ENCODE data around the gene PSIP1. TPM values are rescaled to one million over a fixed set of nuclear protein-coding genes. Genes with fewer than 3 reads are reported as not detected.

PSIP1 gene
- total and polyA plus RNA-seq, 2 of the 4 experiments (the other 2 are of a cell fraction) = 21.8 to 27.2 TPM

- no peak for TF ChIP-seq CTCF (conservative IDR thresholded peaks at IDR 0.05; ENCODE audit: low read depth, low read length)
Measured at GRCh38 chr9:15552636-15553527, 42.1 kb upstream of the PSIP1 start, which contains the start of gene CCDC171 (continued).

- H2BK120ac ChIP-seq (ENCODE audit: low read depth, low read length) = no peak overlapping the region
- no CpG with 5 or more reads among the region's 2 CpGs for WGBS, 2 experiments (ENCODE audit: extremely low coverage in 2 of 2, insufficient read length in 1 of 2)
- ChIA-PET CTCF (no interaction called here), POLR2A (ENCODE audit: unreplicated experiment) (no interaction called here)
- BruUV-seq (replicated peaks) = no TSS peak
- DNase-seq = no peak
- no peak overlapping the region for H2BK5ac ChIP-seq (ENCODE audit: low read depth, low read length, poor library complexity, severe bottlenecking)
- H3K27me3 ChIP-seq (ENCODE audit: control insufficient read depth, insufficient read depth, low read length) = no peaks in the 10 kb centered on the region
- no peak overlapping the region for H4K8ac ChIP-seq (ENCODE audit: low read depth in 2 of 2, low read length in 2 of 2)
- no peak overlapping the region for H2AK9ac ChIP-seq (replicated peaks; ENCODE audit: low read depth, low read length, poor library complexity)
- intact Hi-C loops (cut with micrococcal nuclease) = no loop called here
- in situ Hi-C loops (cut with MboI; ENCODE audit: low sequenced_read_pairs) = no loop called here
- no peak overlapping the region for H2BK15ac ChIP-seq (ENCODE audit: low read depth, low read length)
- dilution Hi-C loops (cut with HindIII; ENCODE audit: low sequenced_read_pairs, unreplicated experiment) = no loop called here
- H3K23ac ChIP-seq (ENCODE audit: low read depth, low read length) = no peak overlapping the region
- no peak overlapping the region for H3K14ac ChIP-seq (replicated peaks; ENCODE audit: low read depth, low read length)
- no peaks in the 10 kb centered on the region for H3K9me3 ChIP-seq (ENCODE audit: control insufficient read depth, insufficient read depth, low read length)
- no peak overlapping the region for H2AK5ac ChIP-seq (ENCODE audit: low read depth, low read length)
- H3K4me1 ChIP-seq (ENCODE audit: control insufficient read depth, insufficient read depth, low read length) = no peaks in the 10 kb centered on the region
- H2AFZ ChIP-seq (replicated peaks; ENCODE audit: low read length, poor library complexity) = no peak overlapping the region
- ATAC-seq (ENCODE audit: low read depth) = no peak
- no peak overlapping the region for H3K4me3 ChIP-seq (ENCODE audit: insufficient read depth, low read depth, low read length)
- no peak overlapping the region for H3K27ac ChIP-seq (ENCODE audit: insufficient read depth, low read length)
- H3K36me3 ChIP-seq (ENCODE audit: control insufficient read depth, insufficient read depth, low read length) = no peaks in the 10 kb centered on the region
- H2BK20ac ChIP-seq (ENCODE audit: low read depth, low read length) = no peak overlapping the region
- no peak overlapping the region for H3K18ac ChIP-seq (ENCODE audit: low read depth, low read length)
- no peaks in the 10 kb centered on the region; a peak in 1 of 4 replicates for H3K79me1 ChIP-seq (ENCODE audit: low read depth in 1 of 2, low read length in 2 of 2)
- H3K56ac ChIP-seq (ENCODE audit: extremely low read depth, insufficient read depth, low read length) = no peak overlapping the region
- no peak overlapping the region for H3K4me2 ChIP-seq (ENCODE audit: low read depth, low read length)
- no peak overlapping the region for H4K91ac ChIP-seq (ENCODE audit: insufficient read depth, low read depth, low read length)
- no peaks in the 10 kb centered on the region for H4K20me1 ChIP-seq (ENCODE audit: insufficient read depth, low read length)
- no peak overlapping the region for H3K9ac ChIP-seq (ENCODE audit: low read depth, low read length)
- H4K5ac ChIP-seq (ENCODE audit: low read depth, low read length) = no peak overlapping the region
- H3K4ac ChIP-seq (ENCODE audit: low read depth, low read length) = no peak overlapping the region
- no peaks in the 10 kb centered on the region for H3K9me1 ChIP-seq (ENCODE audit: insufficient read depth, low read length)
- TF ChIP-seq CEBPB (IDR thresholded peaks at IDR 0.05; ENCODE audit: low read depth, low read length) = no peak
- TF ChIP-seq MAFK (IDR thresholded peaks at IDR 0.05; ENCODE audit: low read depth, low read length) = no peak
- no peak for TF ChIP-seq CHD1 (IDR thresholded peaks at IDR 0.05; ENCODE audit: low read depth, low read length)
- no peak for TF ChIP-seq FOS (IDR thresholded peaks at IDR 0.05; ENCODE audit: low read depth, low read length)
- TF ChIP-seq RFX5 (IDR thresholded peaks at IDR 0.05; ENCODE audit: low read depth, low read length) = no peak
- no peak for TF ChIP-seq RAD21 (IDR thresholded peaks at IDR 0.05; ENCODE audit: low read length)
- TF ChIP-seq SMC3 (IDR thresholded peaks at IDR 0.05; ENCODE audit: low read depth, low read length) = no peak
- no peak for TF ChIP-seq MAZ (IDR thresholded peaks at IDR 0.05; ENCODE audit: borderline replicate concordance, low read depth, low read length)
- TF ChIP-seq CTCF (conservative IDR thresholded peaks at IDR 0.05; ENCODE audit: low read depth, low read length) = no peak
- no peak for TF ChIP-seq BHLHE40 (IDR thresholded peaks at IDR 0.05; ENCODE audit: low read depth, low read length)
- TF ChIP-seq POLR2A (IDR thresholded peaks at IDR 0.05; ENCODE audit: low read depth, low read length) = no peak
- no peak for TF ChIP-seq MXI1 (IDR thresholded peaks at IDR 0.05; ENCODE audit: borderline replicate concordance, low read depth, low read length)
Measured at GRCh38 chr9:15549611-15550010, 38.8 kb upstream of the PSIP1 start.
